LNCaP clone FGC (cell line): Measurements from ENCODE around the gene SRCIN1.
A peak's percentile ranks its signal among the peaks of the same experiment; 100 is the strongest.

Experiments
- DNase-seq: peaks from one replicate; pipeline ENCODE4 v3.0.0-alpha.2; 2011; ENCODE audit warnings: low read depth
- H3K4me3 ChIP-seq: 2 replicates; pipeline ENCODE4 v1.5.1; 2011; ENCODE audit warnings: mild to moderate bottlenecking, low read depth, low read length, control low read depth
- TF ChIP-seq, protein P1 (sequence below): IDR thresholded peaks from 2 replicates; pipeline ENCODE4 v1.5.1; 2012; ENCODE audit warnings: mild to moderate bottlenecking; ENCODE audit not compliant: control insufficient read depth, insufficient read depth; ENCODE audit errors: extremely low read depth

The SRCIN1 gene

DNA sequence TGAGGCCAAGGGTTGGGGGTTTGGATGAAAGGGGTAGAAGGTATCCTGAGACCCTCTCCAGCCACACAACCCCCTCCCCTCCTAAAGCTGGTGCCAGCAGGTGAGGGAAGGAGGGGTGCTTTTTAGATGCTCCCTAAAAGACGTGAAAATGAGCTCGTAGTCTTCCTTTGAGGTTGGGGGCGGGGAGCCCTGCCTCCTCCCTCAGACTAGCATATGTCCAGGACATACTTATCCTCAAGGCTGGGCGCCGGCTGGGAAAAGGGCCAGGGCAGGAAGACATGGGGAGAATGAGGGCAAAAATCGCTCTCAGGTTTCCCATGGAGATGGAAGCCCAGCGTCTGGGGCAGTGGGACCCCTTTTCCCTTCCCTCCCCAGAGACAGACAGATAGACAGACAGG, 26.7 kb downstream of the SRCIN1 start:
- no peak overlapping the region for H3K4me3 ChIP-seq
- TF ChIP-seq, protein P1, sequence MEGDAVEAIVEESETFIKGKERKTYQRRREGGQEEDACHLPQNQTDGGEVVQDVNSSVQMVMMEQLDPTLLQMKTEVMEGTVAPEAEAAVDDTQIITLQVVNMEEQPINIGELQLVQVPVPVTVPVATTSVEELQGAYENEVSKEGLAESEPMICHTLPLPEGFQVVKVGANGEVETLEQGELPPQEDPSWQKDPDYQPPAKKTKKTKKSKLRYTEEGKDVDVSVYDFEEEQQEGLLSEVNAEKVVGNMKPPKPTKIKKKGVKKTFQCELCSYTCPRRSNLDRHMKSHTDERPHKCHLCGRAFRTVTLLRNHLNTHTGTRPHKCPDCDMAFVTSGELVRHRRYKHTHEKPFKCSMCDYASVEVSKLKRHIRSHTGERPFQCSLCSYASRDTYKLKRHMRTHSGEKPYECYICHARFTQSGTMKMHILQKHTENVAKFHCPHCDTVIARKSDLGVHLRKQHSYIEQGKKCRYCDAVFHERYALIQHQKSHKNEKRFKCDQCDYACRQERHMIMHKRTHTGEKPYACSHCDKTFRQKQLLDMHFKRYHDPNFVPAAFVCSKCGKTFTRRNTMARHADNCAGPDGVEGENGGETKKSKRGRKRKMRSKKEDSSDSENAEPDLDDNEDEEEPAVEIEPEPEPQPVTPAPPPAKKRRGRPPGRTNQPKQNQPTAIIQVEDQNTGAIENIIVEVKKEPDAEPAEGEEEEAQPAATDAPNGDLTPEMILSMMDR = no peak
- DNase-seq = no peak

DNA sequence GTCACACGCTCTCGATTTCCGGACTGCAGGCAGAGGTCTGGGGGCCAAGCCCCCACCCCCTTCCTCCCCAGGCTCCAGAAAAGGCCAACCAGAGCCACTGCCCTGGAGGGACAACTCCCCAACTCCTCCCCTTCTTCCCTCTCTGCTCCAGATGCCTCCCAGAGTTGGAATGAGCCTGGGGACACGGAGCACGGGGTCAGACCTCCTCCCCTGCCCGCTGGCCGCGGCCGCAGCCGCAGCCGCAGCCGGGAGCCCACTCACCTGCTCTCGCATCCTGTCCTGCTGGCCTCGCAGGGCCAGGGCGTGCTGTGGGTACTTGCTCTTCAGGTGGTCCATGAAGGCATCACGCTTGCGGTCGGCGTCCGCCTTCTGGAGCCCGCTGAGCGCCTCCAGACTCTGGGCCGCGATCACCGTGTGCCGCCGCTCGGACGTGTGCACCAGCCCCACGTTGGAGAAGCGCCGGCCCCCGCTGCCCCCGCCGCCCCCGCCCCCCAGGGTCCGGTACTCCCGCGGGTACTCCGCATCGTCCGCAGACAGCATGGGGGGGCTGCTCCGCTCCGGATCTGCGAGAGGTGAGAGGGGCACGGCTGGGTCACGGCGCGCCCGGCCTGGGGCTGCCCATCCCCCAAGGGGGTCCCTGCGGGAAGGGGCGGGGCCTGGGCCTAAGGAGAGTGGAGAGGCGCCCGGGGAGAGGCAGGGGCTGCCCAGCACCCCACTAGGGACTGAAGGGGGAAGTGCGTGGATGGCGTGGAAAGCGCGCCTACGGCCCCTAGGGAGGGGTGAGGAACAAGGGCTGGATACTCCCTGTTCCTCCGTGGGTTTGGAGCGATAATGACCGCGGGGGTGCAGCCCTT, 27.3 kb downstream of the SRCIN1 start:
- TF ChIP-seq, protein P1 = no peak
- no peak overlapping the region for H3K4me3 ChIP-seq
- DNase-seq = no peak

DNA sequence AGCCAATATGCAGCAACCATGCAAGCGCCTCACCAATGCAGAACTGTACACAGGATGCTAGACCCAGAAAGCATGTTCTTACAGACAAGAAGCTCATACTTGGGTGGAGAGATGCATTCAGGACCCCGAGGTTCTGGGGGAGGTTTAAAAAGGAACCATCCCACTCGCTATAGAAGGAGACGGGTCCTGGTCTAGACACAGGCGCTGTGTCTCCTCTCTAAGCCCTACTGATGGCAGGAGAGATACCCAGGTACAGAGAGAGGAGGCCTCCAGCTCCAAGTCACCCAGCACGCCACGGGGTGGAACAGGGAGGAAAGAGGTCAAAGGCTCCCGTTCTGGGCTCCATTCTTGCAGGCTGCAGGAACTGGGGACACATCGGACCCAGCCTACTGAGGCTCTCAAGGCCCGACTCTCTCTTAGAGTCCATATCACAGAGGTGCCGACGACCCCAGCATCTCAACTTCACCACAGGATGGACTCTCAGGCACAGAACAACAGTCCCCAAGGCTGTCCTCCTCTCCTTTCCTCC, 28.0 kb downstream of the SRCIN1 start:
- H3K4me3 ChIP-seq = no peak overlapping the region
- TF ChIP-seq, protein P1 = no peak
- no peak for DNase-seq

DNA sequence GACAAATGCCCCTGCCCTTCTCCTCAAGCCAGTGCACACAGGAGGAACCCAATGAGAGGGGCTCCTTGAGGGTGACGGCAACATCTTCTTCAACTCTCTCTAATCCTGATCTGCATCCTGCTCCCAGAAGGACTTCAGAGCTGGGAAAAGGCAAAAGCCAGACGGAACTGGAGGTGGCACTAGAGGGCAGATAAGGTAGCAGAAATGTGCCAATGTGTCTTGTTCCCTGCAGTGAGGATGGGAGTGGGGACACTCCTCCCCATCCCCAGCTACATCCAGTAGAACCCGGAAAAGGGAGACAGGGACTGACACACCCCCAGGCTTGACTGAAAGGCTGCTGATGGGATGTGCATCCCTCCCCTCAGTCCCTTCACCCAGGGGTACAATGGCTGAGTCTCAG, 28.5 kb downstream of the SRCIN1 start:
- no peak for DNase-seq
- H3K4me3 ChIP-seq = no peak overlapping the region
- TF ChIP-seq, protein P1 = peak; percentile 6; the same call in 1 of the 2 replicates

DNA sequence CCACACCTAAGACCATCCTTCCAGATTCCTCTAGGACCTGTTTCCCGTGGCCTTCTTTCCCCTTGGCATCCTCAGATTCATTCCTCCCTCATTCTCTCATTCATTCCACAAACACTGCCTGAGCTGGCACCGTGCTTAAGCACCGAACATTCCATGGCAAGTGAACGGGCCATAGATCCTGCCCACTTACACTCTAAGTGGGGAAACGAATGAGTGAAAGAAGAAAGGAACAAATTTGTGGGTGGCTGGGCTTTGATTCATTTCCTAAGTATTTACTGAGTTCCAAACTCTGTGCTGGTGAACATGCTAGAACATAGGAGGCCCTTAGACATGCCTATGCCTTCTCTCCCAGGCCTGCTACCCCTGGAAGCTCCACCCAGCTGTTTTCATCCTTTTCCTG, 30.0 kb downstream of the SRCIN1 start:
- no peak for DNase-seq
- TF ChIP-seq, protein P1 = no peak
- H3K4me3 ChIP-seq = no peak overlapping the region

DNA sequence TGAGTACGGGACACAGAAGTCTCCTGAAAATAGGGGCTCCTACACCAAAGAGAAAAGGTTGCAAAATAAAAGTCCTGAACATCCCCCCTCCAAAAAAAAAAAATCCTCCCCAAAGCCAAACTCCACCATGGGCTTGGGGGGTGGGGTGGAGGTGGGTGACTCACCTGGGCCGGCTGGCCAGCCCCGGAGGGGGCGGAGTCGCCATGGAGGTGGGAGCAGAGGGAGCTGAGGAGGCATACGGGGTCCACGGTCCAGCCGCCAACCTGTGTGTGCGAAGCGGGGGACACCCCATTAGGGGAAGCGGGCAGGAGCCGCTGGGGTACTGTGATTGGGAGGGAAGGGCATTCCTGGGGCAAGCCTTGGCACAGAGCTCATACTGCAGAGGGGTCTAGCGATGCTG, 31.0 kb downstream of the SRCIN1 start:
- no peak for DNase-seq

More for the DNA sequence above, 31.0 kb downstream of the SRCIN1 start:
- TF ChIP-seq, protein P1 = no peak
- no peak overlapping the region for H3K4me3 ChIP-seq
